ENCODE results near the gene RS1.

GRCh38 chrX:18643853-18644252 is 28.1 kb downstream of the RS1 start:
- no peak for TF ChIP-seq POLR2A (IDR thresholded peaks at IDR 0.05)
- no peak for TF ChIP-seq CTCF (IDR thresholded peaks at IDR 0.05)
